Right forelimb (tissue), 1 donor: ENCODE measurements around the gene RUNX2.
"Not testable (repeated sequence)": the region's sequence is repeated elsewhere in the genome, so short reads cannot be mapped to it uniquely, and the experiment has no call there.

ENCODE experiments used
- DNase-seq: peaks from one replicate; pipeline ENCODE4 v3.0.0-alpha.2; 2018

Gene RUNX2

DNA sequence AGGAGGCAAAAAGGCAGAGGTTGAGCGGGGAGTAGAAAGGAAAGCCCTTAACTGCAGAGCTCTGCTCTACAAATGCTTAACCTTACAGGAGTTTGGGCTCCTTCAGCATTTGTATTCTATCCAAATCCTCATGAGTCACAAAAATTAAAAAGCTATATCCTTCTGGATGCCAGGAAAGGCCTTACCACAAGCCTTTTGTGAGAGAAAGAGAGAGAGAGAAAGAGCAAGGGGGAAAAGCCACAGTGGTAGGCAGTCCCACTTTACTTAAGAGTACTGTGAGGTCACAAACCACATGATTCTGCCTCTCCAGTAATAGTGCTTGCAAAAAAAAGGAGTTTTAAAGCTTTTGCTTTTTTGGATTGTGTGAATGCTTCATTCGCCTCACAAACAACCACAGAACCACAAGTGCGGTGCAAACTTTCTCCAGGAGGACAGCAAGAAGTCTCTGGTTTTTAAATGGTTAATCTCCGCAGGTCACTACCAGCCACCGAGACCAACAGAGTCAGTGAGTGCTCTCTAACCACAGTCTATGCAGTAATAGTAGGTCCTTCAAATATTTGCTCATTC lies at the start of gene RUNX2:
RUNX2 (plus strand) TSS at position 375 of the 567 bp plus-strand sequence. CDS start 397 bp downstream, outside the sequence.
- DNase-seq: peak; percentile 49

DNA sequence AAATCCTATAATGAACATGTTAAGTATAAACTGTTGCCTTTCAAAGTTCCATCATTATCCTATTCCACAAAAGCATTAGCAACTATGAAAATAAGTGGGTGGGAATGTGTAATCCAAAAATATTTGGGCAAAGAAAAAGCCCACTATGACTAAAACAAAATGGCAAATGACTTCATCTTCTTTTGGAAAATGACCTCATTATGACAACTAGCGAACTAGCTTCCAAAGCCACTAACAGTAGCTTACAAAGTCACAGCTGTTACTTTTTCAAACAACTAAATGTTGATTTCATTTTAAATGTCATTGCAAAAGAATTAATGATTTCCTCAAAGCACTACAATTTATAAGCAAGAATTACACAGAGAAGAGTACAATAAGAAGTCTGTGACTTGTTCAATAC lies 49.8 kb upstream of the RUNX2 start:
- no peak for DNase-seq

DNA sequence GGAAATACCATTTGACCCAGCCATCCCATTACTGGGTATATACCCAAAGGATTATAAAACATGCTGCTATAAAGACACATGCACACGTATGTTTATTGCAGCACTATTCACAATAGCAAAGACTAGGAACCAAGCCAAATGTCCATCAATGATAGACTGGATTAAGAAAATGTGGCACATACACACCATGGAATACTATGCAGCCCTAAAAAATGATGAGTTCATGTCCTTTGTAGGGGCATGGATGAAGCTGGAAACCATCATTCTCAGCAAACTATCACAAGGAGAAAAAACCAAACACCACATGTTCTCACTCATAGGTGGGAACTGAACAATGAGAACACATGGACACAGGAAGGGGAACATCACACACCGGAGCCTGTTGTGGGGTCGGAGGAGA lies 41.4 kb upstream of the RUNX2 start:
- not testable (repeated sequence) for DNase-seq

DNA sequence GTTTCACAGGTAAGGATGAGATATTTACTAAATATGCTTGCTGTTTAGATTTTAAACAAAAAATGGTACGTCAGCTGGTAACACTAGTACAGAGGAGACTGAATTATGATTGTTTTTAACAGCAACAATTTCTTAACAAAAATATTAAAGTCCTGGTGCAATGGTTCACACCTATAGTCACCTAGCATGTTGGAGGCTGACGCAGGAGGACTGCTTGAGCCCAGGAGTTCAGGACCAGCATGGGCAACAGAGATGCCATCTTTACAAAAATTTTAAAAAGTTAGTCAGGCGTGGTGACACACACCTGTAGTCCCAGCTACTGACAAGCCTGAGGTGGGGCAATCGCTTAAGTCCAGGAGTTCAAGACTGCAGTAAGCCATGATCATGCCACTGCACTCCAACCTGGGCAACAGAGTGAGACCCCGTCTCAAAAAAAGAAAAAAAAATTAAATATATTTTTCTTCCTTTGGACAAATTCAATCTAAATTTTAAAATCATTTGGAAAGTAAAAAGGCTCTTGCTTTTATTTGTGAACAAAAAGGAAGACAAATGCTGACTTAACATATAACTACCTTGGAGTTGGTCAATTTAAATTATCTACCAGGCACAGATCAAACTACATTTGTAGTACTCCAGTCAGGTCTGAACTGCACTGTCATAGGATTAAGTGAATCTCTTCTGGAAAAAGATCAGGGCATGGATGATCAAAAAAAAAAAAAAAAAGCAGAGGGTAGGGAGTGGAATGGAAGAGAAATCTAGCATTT lies 38.2 kb upstream of the RUNX2 start:
- no peak for DNase-seq

DNA sequence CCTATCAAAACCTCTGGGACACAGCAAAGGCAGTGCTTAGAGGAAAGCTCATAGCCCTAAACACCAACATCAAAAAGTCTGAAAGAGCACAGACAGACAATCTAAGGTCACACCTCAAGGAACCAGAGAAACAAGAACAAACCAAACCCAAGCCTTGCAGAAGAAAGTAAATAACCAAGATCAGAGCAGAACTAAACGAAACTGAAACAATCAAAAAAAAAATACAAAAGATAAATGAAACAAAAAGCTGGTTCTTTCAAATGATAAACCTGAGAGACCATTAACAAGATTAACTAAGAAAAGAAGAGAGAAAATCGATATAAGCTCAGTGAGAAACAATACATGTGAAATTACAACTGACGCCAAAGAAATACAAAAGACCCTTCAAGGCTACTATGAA lies 34.8 kb upstream of the RUNX2 start:
- no peak for DNase-seq

DNA sequence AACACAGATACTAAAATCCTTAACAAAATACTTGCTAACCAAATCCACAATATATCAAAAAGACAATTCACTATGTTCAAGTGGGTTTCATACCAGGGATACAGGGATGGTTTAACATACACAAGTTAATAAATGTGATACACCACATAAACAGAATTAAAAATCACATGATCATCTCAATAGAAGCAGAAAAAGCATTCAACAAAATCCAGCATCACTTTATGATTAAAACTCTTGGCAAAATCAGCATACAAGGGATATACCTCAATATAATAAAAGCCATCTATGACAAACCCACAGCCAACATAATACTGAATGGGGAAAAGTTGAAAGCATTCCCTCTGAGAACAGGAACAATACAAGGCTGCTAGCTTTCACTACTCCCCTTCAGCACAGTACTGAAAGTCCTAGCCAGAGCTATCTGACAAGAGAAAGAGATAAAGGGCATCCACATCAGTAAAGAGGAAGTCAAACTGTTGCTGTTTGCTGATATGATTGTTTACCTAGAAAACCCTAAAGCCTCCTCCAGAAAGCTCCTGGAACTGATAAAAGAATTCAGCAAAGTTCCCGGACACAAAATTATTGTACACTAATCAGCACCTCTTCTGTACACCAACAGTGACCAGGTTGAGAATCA lies 33.9 kb upstream of the RUNX2 start:
- not testable (repeated sequence) for DNase-seq

DNA sequence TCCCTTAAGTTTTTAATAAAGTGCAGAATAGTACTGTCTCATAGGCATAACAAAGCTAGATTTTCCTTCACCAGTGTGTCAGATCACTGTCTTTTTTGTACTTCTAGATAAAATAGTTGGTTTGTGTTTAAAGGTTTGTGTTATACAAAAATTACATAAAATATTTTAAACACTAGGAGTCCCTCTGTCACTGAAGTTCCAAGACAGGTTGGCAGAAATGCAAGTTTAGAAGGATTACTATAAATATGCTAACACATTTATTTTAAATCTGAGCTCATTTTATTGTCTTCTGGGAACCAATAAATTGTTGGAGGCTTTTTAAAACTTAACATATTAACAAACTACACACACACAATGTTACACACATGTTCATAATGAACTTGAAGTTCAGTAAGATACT lies 30.8 kb upstream of the RUNX2 start:
- no peak for DNase-seq

DNA sequence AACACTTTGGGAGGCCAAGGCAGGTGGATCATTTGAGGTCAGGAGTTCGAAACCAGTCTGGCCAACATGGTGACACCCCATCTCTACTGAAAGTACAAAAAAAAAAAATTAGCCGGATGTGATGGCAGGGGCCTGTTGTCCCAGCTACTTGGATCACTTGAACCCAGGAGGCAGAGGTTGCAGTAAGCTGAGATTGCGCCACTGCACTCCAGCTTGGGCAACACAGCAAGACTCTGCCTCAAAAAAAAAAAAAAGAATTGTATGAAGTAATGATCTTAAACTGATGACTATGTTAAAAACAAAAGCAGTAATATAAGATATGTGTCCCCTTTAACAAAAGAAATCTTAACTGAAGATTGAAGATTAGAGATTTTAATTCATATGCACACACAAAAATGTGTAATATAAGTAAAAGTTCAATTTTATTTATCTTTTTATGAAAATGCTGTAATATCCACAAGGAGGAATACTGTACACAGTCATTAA lies 29.0 kb upstream of the RUNX2 start:
- DNase-seq: no peak

DNA sequence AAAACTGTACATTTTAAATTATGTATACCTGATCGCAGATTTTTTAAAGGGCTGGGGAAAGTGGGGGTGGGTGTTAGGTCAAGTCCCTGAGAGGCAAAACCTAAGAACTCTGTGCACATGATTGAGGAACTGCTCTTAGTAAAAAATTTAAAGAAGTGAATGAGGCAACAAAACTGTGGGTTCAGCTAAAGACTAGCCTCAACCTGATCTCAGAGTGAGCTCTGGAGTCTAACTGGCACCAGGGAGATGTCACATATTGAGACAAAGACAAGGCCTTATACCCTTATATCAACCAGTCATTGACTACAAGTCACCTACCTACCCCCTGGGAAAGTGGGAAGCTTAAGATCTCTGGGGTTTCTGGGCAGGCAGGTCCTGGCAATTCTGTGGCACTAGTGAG lies 27.4 kb upstream of the RUNX2 start:
- no peak for DNase-seq

DNA sequence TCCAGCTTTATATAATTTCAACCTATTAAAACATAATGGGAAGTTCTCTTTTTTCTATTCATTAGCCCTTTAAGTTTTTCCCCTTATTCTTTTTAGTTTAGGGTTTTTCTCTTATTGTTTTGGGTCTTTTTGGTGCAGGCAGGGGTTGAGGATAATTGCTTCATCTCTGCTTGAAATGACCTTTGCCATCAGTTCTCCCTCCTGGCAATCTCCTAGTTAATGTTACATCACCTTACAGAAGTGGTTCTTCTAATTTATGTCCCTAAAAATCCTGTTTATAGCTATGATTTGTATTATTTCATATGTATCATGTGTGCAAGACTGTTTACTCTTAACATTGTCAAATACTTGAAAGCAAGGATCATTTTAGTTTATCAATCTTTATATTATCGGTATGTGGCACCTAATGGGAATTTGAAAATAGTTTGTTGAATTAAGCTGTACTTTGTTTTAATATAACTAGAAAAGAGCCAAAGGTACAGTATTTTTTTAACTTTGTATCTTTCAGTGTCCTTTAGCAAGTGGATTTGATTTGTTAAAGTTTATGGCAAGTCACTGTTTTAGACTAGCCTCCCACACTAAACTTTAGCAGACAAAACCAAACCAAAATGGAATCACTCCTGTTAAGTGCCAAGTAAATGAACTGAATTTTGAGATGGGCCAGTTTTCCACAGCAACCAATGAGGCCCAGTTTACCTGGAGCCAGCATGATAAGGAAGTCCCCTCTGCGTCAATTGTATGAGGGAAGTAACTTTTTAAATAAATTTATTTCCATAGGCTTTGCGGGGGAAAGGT lies 26.6 kb upstream of the RUNX2 start:
- DNase-seq: no peak

DNA sequence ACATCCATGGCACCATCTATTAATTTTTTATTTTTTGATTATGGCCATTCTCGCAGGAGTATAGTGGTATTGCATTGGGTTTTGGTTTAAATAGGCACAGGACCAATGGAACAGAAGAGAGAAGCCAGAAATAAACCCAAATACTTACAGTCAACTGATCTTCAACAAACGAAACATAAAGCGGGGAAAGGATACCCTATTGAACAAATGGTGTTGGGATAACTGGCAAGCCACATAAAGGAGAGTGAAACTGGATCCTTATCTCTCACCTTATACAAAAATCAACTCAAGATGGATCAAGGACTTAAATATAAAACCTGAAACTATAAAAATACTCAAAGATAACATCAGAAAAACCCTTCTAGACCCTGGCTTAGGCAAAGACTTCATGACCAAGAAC lies 25.3 kb upstream of the RUNX2 start:
- DNase-seq: no peak

DNA sequence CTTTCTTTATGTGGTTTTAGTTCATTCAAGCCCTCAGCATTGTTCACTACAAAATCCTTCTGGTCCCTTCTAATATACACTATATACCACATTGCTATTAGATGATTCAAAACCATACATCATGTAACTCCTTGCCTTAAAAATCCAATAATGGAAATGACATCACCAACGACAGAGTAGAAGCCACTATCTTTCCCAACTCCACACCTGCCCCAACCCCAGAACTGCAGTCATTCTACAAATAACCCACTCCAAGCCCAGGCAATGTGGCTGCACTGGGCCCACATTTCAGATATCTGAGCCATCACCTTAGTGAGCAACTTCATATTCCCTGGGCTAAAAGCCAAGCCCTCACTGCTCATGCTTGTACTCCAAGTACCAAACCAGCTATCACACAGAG lies 22.6 kb upstream of the RUNX2 start:
- no peak for DNase-seq

DNA sequence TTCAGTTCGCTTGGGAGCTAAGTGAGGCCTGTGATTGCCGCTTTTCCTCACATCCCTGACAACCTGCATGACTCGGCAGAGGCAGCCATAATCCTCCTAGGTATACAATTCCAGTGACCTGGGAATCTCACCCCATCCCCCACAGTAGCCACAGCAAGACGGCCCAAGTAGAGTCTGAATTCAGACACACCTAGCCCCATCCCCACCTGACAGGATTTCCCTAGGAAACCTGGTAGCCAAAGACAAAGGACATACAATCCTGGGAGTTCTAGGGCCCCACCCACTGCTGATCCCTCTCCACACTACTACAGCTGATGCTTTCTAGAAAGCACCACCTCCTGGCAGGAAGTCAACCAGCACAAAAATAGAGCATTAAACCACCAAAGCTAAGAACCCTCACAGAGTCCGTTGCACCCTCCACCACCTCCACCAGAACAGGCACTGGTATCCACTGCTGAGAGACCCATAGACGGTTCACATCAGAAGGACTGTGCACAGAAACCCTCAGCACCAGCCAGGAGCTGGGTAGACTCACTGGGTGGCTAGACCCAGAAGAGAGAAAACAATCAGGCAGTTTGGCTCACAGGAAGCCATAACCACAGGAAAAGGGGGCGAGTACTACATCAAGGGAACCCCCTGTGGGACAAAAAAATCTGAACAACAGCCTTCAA lies 17.9 kb upstream of the RUNX2 start:
- no peak for DNase-seq

DNA sequence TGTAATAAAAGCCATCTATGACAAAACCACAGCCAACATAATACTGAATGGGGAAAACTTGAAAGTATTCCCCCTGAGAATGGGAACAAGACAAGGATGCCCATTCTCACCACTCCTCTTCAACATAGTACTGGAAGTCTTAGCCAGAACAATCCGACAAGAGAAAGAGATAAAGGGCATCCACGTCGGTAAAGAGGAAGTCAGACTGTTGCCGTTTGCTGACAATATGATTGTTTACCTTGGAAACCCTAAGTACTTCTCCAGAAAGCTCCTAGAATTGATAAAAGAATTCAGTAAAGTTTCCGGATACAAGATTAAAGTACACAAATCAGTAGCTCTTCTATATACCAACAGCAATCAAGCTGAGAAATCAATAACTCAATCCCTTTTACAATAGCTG lies 14.0 kb upstream of the RUNX2 start:
- DNase-seq: no peak

DNA sequence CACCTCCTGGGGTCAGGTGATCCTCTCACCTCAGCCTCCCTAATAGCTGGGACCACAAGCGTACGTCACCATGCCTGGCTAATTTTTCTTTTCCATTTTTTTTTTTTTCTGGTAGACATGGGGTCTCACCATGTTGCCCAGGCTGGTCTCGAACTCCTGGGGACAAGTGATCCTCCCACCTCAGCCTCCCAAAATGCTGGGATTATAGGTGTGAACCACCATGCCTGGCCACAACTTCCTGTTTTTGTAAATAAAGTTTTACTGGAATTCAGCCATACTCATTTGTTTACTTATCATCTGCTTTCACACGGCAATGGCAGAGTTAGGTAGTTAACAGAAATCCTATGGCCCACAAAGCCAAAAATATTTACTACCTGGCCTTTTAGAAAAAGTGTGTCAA lies 7.8 kb upstream of the RUNX2 start:
- DNase-seq: no peak

DNA sequence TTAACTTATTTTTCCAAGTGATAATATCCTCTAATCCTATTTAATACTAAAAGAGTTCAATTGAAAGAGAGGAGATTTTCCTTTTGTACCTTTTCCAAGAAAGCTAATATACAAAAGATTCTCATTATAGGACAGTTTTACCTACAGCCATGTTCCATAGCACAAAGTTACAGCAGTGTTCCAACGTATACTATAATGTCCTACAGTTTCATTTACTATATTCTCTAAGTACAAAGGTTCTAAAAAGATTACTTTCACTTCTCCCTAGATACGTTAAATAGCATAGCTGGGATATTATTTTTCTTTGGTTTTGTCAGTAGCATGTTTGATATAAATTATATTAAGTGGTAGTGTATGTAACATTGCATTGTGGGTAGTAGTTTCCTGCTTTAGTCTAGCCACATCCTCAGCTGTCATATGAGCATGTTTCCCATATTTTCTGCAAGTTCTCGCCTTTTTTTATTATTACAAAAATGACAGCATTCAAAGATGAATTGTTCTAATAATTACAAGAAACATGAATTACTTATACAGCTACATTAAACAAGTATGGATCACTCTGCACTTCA lies 4.4 kb upstream of the RUNX2 start:
- DNase-seq: no peak

DNA sequence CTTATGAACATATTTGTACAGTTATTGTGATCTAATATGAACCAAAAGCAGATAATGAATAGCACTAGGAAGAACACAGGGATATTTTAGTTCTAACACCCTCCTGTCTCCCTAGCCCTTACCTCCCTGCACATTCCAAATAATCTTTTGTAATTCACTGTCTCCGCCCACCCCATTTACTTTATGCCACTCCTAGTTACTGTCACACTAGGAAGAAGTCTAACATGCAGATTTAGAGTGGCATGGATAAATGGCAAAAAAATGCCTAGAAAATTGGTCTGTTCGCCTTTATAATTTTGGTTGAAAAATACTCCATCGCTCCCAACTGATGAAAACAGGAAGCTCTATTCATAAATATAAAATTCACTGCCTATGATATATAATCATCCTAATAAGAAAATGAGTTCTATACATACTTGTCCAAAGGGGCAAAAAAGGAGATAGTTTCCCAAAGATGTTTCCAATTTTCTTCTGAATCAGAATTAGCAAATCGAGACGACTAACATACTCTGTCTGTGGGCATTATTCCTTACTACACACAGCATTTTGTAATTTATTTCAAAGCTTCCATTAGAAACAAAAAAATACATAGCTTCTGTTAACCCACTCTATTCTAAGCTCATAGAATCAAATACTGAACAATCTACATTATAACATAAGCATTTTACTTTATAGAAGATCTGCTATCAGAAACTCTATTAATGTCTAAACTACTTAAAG lies 1.3 kb upstream of the RUNX2 start:
- DNase-seq: no peak

DNA sequence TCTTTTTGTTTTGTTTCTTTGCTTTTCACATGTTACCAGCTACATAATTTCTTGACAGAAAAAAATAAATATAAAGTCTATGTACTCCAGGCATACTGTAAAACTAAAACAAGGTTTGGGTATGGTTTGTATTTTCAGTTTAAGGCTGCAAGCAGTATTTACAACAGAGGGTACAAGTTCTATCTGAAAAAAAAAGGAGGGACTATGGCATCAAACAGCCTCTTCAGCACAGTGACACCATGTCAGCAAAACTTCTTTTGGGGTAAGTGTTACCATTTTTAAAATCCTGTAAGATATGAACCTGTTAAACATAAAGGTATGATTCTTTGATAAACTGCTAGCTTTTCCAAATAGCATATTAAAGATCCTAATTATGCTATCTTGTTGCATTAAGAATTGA lies 393 bp downstream of the RUNX2 start:
- DNase-seq: no peak

DNA sequence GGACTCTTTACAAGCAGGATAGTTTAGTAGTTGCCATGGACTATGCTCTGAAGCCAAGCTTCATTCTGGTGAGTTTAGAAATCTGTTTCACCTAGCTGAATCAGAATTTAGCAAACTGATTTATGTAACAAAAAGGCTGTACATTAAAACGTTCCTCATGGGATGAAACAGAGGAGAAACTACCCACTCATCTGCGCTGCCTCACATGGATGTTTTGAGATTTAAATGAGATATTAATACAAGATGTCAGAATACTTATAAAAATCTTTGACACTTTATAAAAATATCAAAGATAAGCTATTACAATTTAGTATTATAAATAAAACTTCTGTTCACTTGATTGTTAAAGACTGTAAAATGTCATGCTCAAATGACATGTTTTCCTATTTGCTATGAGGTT lies 16.8 kb downstream of the RUNX2 start:
- no peak for DNase-seq

DNA sequence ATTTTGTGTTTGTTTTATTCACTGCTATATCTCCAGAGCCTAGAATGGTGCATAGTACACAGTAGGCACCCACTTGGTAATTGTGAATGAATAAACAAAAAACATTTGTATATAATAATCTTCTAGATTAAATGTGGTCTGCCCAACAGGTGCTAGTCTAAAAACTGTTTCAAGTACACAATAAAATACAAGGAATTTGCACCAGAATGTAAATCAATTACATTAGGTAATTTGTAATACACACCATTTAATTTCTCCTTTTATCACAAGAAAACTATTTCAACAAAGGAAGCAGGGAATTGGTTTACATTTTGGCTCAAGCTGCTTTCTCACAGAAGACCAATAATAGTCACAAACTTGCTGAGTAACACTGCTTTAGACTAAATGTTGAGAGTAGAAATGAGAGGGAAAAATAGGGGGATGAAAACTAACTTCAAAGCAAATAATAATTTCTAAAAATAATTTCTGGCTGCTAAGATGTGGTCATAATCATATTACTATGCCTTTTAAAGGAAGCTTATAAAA lies 22.1 kb downstream of the RUNX2 start:
- DNase-seq: no peak

DNA sequence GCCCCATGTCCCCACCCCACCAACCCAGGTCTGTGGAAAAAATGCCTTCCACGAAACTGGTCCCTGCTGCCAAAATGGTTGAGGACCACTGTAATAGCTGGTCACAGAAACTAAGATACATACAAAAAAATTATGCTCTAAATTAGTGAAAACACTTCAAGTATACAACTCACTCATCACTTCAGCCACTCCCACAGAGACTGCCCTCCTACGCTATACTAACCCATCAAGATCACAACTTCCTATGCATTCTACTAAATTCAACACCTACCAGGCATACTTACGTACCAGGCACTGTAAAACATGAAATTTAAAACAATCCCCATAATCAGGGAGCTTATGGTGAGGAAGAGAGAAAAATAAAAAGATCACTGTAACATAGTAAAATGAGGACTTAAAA lies 22.9 kb downstream of the RUNX2 start:
- no peak for DNase-seq

DNA sequence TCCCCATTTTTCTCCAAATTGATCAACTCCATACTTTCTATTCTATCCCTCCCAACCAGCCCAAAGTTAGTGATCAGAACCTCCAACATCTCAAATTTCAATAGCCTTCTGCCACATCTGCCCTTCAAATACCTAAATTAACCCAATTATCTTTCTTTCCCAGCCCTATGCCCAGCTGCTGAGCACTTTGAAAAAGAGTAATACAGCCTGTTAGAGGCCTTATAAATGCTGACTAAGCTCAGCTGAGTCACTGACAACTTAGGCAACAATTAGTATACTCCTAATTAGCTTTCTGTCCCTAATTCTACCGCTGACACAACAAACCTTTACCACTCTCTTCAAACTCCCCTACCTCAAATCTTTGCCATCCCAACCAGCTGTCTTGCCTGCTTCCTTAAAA lies 23.5 kb downstream of the RUNX2 start:
- DNase-seq: no peak
